AG10803 (cell line): Measurements from ENCODE around the gene ZNF280B.
"Not testable (repeated sequence)": the region's sequence is repeated elsewhere in the genome, so short reads cannot be mapped to it uniquely, and the experiment has no call there.

Source experiments
- DNase-seq: peaks from one replicate; pipeline ENCODE4 v3.0.0; 2010; ENCODE audit warnings: low read depth
- H3K4me3 ChIP-seq: 2 replicates; pipeline ENCODE4 v1.5.1; 2011; ENCODE audit warnings: mild to moderate bottlenecking, low read length, control low read depth
- CTCF ChIP-seq: conservative IDR thresholded peaks from 2 replicates; pipeline ENCODE4 v1.5.1; 2011; ENCODE audit warnings: mild to moderate bottlenecking, low read length, control low read depth, inconsistent platforms

ZNF280B gene

GRCh38 chr22:22452996-22453686, 55.4 kb downstream of the ZNF280B start:
- no peak for TF ChIP-seq CTCF
- H3K4me3 ChIP-seq, result no peak overlapping the region
- DNase-seq, result no peak

- DNase-seq, result no peak
- no peak overlapping the region for H3K4me3 ChIP-seq
- TF ChIP-seq CTCF, result no peak
Measured at GRCh38 chr22:22452211-22452610, 56.3 kb downstream of the ZNF280B start.

GRCh38 chr22:22450343-22450839, 58.2 kb downstream of the ZNF280B start:
- TF ChIP-seq CTCF, result no peak
- no peak for DNase-seq
- H3K4me3 ChIP-seq, result no peak overlapping the region

GRCh38 chr22:22449819-22450218, 58.7 kb downstream of the ZNF280B start:
- H3K4me3 ChIP-seq, result no peak overlapping the region

GRCh38 chr22:22446517-22446916, 62.0 kb downstream of the ZNF280B start:
- no peak for TF ChIP-seq CTCF
- H3K4me3 ChIP-seq, result no peak overlapping the region
- DNase-seq, result no peak

More at GRCh38 chr22:22449819-22450218, 58.7 kb downstream of the ZNF280B start:
- no peak for DNase-seq
- TF ChIP-seq CTCF, result no peak

- DNase-seq, H3K4me3 ChIP-seq: not testable (repeated sequence)
Measured at GRCh38 chr22:22444007-22444589, 64.4 kb downstream of the ZNF280B start.

GRCh38 chr22:22442928-22443709, 65.4 kb downstream of the ZNF280B start:
- no peak for DNase-seq
- no peak overlapping the region for H3K4me3 ChIP-seq
- no peak for TF ChIP-seq CTCF

GRCh38 chr22:22441626-22442025, 66.9 kb downstream of the ZNF280B start:
- DNase-seq, H3K4me3 ChIP-seq: not testable (repeated sequence)
